K562 (cell line): Measurements from ENCODE around the gene IFFO2. TPM values are rescaled to one million over a fixed set of nuclear protein-coding genes. Genes with fewer than 3 reads are reported as not detected.

Experiments used
- TEAD1 ChIP-seq, 2 experiments: fragments of 450-650 bp in 1 of 2; sonication (generic) in 1 of 2; formaldehyde crosslinking; IDR thresholded peaks; 2 replicates each; pipeline versions ENCODE4 v1.4.0 to v1.8.0; 2020 to 2022; ENCODE audit warnings: mild to moderate bottlenecking in 2 of 2, missing genetic modification reagents in 1 of 2
- ZNF764 ChIP-seq: fragments of 250-450 bp; sonication (Bioruptor Pico); IDR thresholded peaks from 2 replicates; pipeline ENCODE4 v1.4.0; 2020; ENCODE audit warnings: low read depth, mild to moderate bottlenecking, moderate library complexity
- polyA plus RNA-seq, 8 experiments: library from polyadenylated mRNA; depleted of rRNA in 4 of 8; stranded (reverse) in 5 of 8; unstranded in 3 of 8; fragments of >200 nt; fragmentation: Nextera tagmentation in 2 of 8; fragmentation: Illumina TruSeq in 1 of 8; extraction: Ambion mirVana in 2 of 8; extraction: Trizol in 1 of 8; gene quantifications; 2 replicates each; pipeline versions ENCODE4 v1.2.1 to v1.2.3, GENCODE V29; 2011 to 2014; ENCODE audit warnings: inconsistent platforms in 1 of 8, missing spikeins in 1 of 8
- total RNA-seq, 7 experiments: library from RNA; depleted of rRNA in 6 of 7; stranded (reverse); fragments of >200 nt in 6 of 7; fragmentation: Illumina TruSeq in 2 of 7; extraction: Trizol in 2 of 7; gene quantifications; 2 replicates each; pipeline versions ENCODE4 v1.2.1 to v1.2.3, GENCODE V29; 2011 to 2021; ENCODE audit warnings: low replicate concordance in 1 of 7
- TF ChIP-seq, protein P1 (sequence below): sonication (generic); formaldehyde crosslinking; IDR thresholded peaks from 2 replicates; pipeline ENCODE4 v1.8.0; 2022; ENCODE audit warnings: mild to moderate bottlenecking, missing genetic modification reagents
- TF ChIP-seq, protein P2 (sequence below): fragments of 450-650 bp; IDR thresholded peaks from 2 replicates; pipeline ENCODE4 v1.6.1; 2016; ENCODE audit warnings: antibody characterized with exemption
- TF ChIP-seq, protein P3 (sequence below), 2 experiments: fragments of 450-650 bp; IDR thresholded peaks; 2 replicates each; pipeline ENCODE4 v1.6.1; 2018; ENCODE audit warnings: mild to moderate bottlenecking in 2 of 2, low read depth in 1 of 2; ENCODE audit not compliant: partially characterized antibody in 2 of 2

IFFO2 gene
- total and polyA plus RNA-seq, 9 of the 15 experiments (the other 6 are each of a cell fraction or from before 2014, with no cell fraction given) = 0.15 to 1.0 (median 0.44) TPM; not detected in 2

DNA sequence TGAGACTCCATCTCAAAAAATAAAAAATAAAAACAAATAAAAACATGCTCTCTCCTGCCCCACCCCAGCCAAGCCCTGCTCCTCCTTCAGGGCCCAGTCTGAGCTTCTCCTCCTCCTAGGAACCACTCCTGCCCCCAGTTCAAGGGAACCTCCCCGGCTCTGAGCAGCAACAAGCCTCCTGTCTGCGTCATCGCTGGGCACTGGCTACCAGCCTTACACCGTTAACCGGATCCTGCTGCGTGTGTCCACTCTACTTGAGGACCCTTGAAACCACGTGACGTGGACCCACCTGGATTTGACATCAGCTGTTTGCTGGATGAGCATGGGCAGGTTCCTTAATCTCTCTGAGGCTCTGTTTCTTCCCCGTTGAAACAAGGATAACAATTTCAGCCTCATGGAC, 95.4 kb downstream of the IFFO2 start (continued):
- TF ChIP-seq, protein P1, sequence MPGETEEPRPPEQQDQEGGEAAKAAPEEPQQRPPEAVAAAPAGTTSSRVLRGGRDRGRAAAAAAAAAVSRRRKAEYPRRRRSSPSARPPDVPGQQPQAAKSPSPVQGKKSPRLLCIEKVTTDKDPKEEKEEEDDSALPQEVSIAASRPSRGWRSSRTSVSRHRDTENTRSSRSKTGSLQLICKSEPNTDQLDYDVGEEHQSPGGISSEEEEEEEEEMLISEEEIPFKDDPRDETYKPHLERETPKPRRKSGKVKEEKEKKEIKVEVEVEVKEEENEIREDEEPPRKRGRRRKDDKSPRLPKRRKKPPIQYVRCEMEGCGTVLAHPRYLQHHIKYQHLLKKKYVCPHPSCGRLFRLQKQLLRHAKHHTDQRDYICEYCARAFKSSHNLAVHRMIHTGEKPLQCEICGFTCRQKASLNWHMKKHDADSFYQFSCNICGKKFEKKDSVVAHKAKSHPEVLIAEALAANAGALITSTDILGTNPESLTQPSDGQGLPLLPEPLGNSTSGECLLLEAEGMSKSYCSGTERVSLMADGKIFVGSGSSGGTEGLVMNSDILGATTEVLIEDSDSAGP = no peak
- TF ChIP-seq TEAD1 (CRISPR knock-in tag; IDR thresholded peaks at IDR 0.05) (no peak), ZNF764 (CRISPR knock-in tag) (no peak)
- TF ChIP-seq, protein P2, sequence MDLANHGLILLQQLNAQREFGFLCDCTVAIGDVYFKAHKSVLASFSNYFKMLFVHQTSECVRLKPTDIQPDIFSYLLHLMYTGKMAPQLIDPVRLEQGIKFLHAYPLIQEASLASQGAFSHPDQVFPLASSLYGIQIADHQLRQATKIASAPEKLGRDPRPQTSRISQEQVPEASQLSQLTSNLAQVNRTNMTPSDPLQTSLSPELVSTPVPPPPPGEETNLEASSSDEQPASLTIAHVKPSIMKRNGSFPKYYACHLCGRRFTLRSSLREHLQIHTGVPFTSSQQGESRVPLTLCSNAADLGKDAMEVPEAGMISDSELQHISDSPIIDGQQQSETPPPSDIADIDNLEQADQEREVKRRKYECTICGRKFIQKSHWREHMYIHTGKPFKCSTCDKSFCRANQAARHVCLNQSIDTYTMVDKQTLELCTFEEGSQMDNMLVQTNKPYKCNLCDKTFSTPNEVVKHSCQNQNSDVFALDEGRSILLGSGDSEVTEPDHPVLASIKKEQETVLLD = no peak
- TF ChIP-seq, protein P3, sequence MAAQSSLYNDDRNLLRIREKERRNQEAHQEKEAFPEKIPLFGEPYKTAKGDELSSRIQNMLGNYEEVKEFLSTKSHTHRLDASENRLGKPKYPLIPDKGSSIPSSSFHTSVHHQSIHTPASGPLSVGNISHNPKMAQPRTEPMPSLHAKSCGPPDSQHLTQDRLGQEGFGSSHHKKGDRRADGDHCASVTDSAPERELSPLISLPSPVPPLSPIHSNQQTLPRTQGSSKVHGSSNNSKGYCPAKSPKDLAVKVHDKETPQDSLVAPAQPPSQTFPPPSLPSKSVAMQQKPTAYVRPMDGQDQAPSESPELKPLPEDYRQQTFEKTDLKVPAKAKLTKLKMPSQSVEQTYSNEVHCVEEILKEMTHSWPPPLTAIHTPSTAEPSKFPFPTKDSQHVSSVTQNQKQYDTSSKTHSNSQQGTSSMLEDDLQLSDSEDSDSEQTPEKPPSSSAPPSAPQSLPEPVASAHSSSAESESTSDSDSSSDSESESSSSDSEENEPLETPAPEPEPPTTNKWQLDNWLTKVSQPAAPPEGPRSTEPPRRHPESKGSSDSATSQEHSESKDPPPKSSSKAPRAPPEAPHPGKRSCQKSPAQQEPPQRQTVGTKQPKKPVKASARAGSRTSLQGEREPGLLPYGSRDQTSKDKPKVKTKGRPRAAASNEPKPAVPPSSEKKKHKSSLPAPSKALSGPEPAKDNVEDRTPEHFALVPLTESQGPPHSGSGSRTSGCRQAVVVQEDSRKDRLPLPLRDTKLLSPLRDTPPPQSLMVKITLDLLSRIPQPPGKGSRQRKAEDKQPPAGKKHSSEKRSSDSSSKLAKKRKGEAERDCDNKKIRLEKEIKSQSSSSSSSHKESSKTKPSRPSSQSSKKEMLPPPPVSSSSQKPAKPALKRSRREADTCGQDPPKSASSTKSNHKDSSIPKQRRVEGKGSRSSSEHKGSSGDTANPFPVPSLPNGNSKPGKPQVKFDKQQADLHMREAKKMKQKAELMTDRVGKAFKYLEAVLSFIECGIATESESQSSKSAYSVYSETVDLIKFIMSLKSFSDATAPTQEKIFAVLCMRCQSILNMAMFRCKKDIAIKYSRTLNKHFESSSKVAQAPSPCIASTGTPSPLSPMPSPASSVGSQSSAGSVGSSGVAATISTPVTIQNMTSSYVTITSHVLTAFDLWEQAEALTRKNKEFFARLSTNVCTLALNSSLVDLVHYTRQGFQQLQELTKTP (IDR thresholded peaks at IDR 0.05; ENCODE audit: low read depth in 1 of 2, partially characterized antibody in 2 of 2) = no peak
- TF ChIP-seq, all 486 proteins: peak for 0
